Measurements from ENCODE around the gene CYSLTR1.

DNA sequence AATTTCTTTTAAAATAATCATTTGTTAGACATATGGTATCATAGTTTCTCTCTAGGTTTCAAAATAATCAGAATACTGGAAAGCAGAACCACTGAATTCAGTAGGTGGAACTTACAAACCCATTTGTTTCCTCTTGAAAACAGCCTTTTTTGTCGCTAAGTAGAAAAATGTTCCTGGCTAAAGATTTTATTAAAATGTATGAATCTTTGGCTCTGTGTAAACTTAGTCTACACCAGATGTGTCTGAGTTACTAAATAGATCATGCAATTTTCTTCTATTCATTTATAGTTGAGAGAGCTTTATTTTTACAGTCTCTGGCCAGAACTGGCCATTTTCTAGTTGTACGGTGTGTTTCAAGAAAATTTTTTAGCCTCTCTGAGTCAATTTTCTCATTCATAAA is 1.0 kb downstream of the CYSLTR1 start:
- no peak for TF ChIP-seq ZNF202 (tag by site-specific recombination; IDR thresholded peaks at IDR 0.05; ENCODE audit: borderline replicate concordance)
- no peak for TF ChIP-seq ZNF670 (tag by site-specific recombination; IDR thresholded peaks at IDR 0.05; ENCODE audit: low read depth)
- no peak for TF ChIP-seq ZNF544 (tag by site-specific recombination; IDR thresholded peaks at IDR 0.05)
- no peak for TF ChIP-seq HOXA7 (CRISPR knock-in tag; IDR thresholded peaks at IDR 0.05; ENCODE audit: borderline replicate concordance)

All from HEK293 (cell line).